Peyer's patch (tissue), 4 donors: Measurements from ENCODE around the gene TM7SF2.

Experiments used
- CTCF ChIP-seq, 6 experiments: fragments of 450-650 bp in 4 of 6; fragments of 200-600 bp in 2 of 6; sonication (generic) in 1 of 6; IDR thresholded peaks; one replicate each; pipeline ENCODE4 v1.5.1; 2017 to 2019; ENCODE audit warnings: antibody characterized with exemption in 6 of 6, mild to moderate bottlenecking in 3 of 6, moderate library complexity in 1 of 6
- POLR2A ChIP-seq, 2 donors: fragments of 450-650 bp; IDR thresholded peaks; one replicate each; pipeline ENCODE4 v1.5.1; 2017; ENCODE audit warnings: antibody characterized with exemption in 2 of 2, mild to moderate bottlenecking in 2 of 2, moderate library complexity in 2 of 2

GRCh38 chr11:65078786-65079342 lies 32.8 kb upstream of the TM7SF2 start:
- TF ChIP-seq POLR2A (IDR thresholded peaks at IDR 0.05) (no peak), CTCF (IDR thresholded peaks at IDR 0.05) (no peak)
